HepG2 (cell line): Measurements from ENCODE around the gene RTKN2. TPM values are rescaled to one million over a fixed set of nuclear protein-coding genes. Genes with fewer than 3 reads are reported as not detected.

Source experiments
- CCAR2 ChIP-seq: fragments of 200-400 bp; formaldehyde crosslinking; optimal IDR thresholded peaks from 2 replicates; pipeline ENCODE3; 2018; ENCODE audit warnings: low read depth, mild to moderate bottlenecking, low read length, moderate library complexity
- FOXM1 ChIP-seq: sonication (generic); formaldehyde crosslinking; IDR thresholded peaks from 2 replicates; pipeline ENCODE4 v1.5.0; 2020; ENCODE audit warnings: missing genetic modification reagents
- FOXP4 ChIP-seq: sonication (generic); formaldehyde crosslinking; IDR thresholded peaks from 2 replicates; pipeline ENCODE4 v1.4.0; 2020; ENCODE audit warnings: missing genetic modification reagents
- GABPA ChIP-seq, 2 experiments: IDR thresholded peaks; 2 replicates each; pipeline ENCODE4 v1.6.1; 2011 to 2016; ENCODE audit warnings: low read depth in 2 of 2, low read length in 1 of 2, missing biosample characterization in 1 of 2, missing genetic modification characterization in 1 of 2
- GTF3A ChIP-seq: sonication (generic); formaldehyde crosslinking; conservative IDR thresholded peaks from 2 replicates; pipeline ENCODE4 v1.4.0; 2020; ENCODE audit warnings: mild to moderate bottlenecking, missing genetic modification reagents
- HDAC2 ChIP-seq: sonication (generic); formaldehyde crosslinking; IDR thresholded peaks from 2 replicates; pipeline ENCODE4 v1.4.0; 2020; ENCODE audit warnings: missing genetic modification reagents
- HNRNPL ChIP-seq: fragments of 200-400 bp; formaldehyde crosslinking; IDR thresholded peaks from 2 replicates; pipeline ENCODE4 v1.6.1; 2017; ENCODE audit warnings: mild to moderate bottlenecking, low read depth, low read length
- MBNL3 ChIP-seq: fragments of 250-450 bp; sonication (Bioruptor Pico); conservative IDR thresholded peaks from 2 replicates; pipeline ENCODE4 v1.8.0; 2022; ENCODE audit warnings: mild to moderate bottlenecking, inconsistent platforms
- MIER2 ChIP-seq: IDR thresholded peaks from 2 replicates; pipeline ENCODE4 v1.6.1; 2016; ENCODE audit warnings: missing biosample characterization, missing genetic modification reagents
- NR2F2 ChIP-seq: IDR thresholded peaks from 2 replicates; pipeline ENCODE4 v1.6.1; 2012; ENCODE audit warnings: low read depth, inconsistent platforms, borderline replicate concordance
- RBM22 ChIP-seq: fragments of 200-400 bp; formaldehyde crosslinking; optimal IDR thresholded peaks from 2 replicates; pipeline ENCODE3; 2017; ENCODE audit warnings: mild to moderate bottlenecking, low read length, moderate library complexity
- RELA ChIP-seq: sonication (generic); formaldehyde crosslinking; IDR thresholded peaks from 2 replicates; pipeline ENCODE4 v1.4.0; 2020; ENCODE audit warnings: missing genetic modification reagents
- SRSF1 ChIP-seq: fragments of 200-400 bp; formaldehyde crosslinking; optimal IDR thresholded peaks from 2 replicates; pipeline ENCODE3; 2017; ENCODE audit warnings: mild to moderate bottlenecking, low read depth, low read length, moderate library complexity
- SRSF9 ChIP-seq: fragments of 200-400 bp; formaldehyde crosslinking; IDR thresholded peaks from 2 replicates; pipeline ENCODE4 v1.6.1; 2018; ENCODE audit warnings: borderline replicate concordance, mild to moderate bottlenecking, low read depth, low read length; ENCODE audit not compliant: insufficient read depth, poor library complexity, severe bottlenecking
- ZBTB1 ChIP-seq: sonication (generic); formaldehyde crosslinking; IDR thresholded peaks from 2 replicates; pipeline ENCODE4 v1.4.0; 2020; ENCODE audit warnings: missing genetic modification reagents, borderline replicate concordance
- ZKSCAN8 ChIP-seq: IDR thresholded peaks from 2 replicates; pipeline ENCODE4 v1.6.1; 2016; ENCODE audit warnings: borderline replicate concordance, missing genetic modification reagents, missing compliant biosample characterization
- ZNF331 ChIP-seq: sonication (generic); formaldehyde crosslinking; IDR thresholded peaks from 2 replicates; pipeline ENCODE4 v1.4.0; 2020; ENCODE audit warnings: missing genetic modification reagents
- ZNF343 ChIP-seq: sonication (generic); formaldehyde crosslinking; IDR thresholded peaks from 2 replicates; pipeline ENCODE4 v1.4.0; 2020; ENCODE audit warnings: mild to moderate bottlenecking, missing genetic modification reagents
- ZNF605 ChIP-seq: sonication (generic); formaldehyde crosslinking; IDR thresholded peaks from 2 replicates; pipeline ENCODE4 v1.8.0; 2022; ENCODE audit warnings: mild to moderate bottlenecking, missing genetic modification reagents
- ZNF749 ChIP-seq: sonication (generic); formaldehyde crosslinking; IDR thresholded peaks from 2 replicates; pipeline ENCODE4 v1.8.0; 2022; ENCODE audit warnings: mild to moderate bottlenecking, missing genetic modification reagents, moderate library complexity, borderline replicate concordance
- ZNF780A ChIP-seq: sonication (generic); formaldehyde crosslinking; IDR thresholded peaks from 2 replicates; pipeline ENCODE4 v1.8.0; 2022; ENCODE audit warnings: mild to moderate bottlenecking, missing genetic modification reagents, moderate library complexity
- polyA plus RNA-seq, 8 experiments: library from polyadenylated mRNA; depleted of rRNA in 3 of 8; stranded (reverse) in 7 of 8; unstranded in 1 of 8; fragments of >200 nt; fragmentation: Illumina TruSeq in 4 of 8; extraction: Trizol in 4 of 8; gene quantifications; 2 replicates each; pipeline versions ENCODE4 v1.2.1 to v1.2.3, GENCODE V29; 2011 to 2016; ENCODE audit warnings: low read depth in 4 of 8, missing spikeins in 1 of 8, mixed read lengths in 1 of 8; ENCODE audit not compliant: insufficient read depth in 1 of 8
- total RNA-seq, 5 experiments: library from RNA; depleted of rRNA; stranded (reverse); fragments of >200 nt; fragmentation: Illumina TruSeq; extraction: Trizol; gene quantifications; 2 replicates each; pipeline ENCODE4 v1.2.3, GENCODE V29; 2016; ENCODE audit warnings: low read depth in 1 of 5
- TF ChIP-seq, protein P1 (sequence below): IDR thresholded peaks from 2 replicates; pipeline ENCODE4 v1.6.1; 2016; ENCODE audit warnings: low read depth, borderline replicate concordance
- TF ChIP-seq, protein P2 (sequence below): sonication (generic); formaldehyde crosslinking; IDR thresholded peaks from 2 replicates; pipeline ENCODE4 v1.4.0; 2020; ENCODE audit warnings: missing genetic modification reagents; ENCODE audit errors: not compliant biosample characterization
- TF ChIP-seq, protein P3 (sequence below): sonication (generic); formaldehyde crosslinking; IDR thresholded peaks from 2 replicates; pipeline ENCODE4 v1.4.0; 2020; ENCODE audit warnings: mild to moderate bottlenecking, missing genetic modification reagents, borderline replicate concordance
- TF ChIP-seq, protein P4 (sequence below): sonication (generic); formaldehyde crosslinking; IDR thresholded peaks from 2 replicates; pipeline ENCODE4 v1.4.0; 2020; ENCODE audit warnings: mild to moderate bottlenecking, missing genetic modification reagents

RTKN2 gene
- total and polyA plus RNA-seq, 2 of the 13 experiments (the other 11 are each of a cell fraction or from before 2014, with no cell fraction given) = 2.2 to 7.0 TPM

DNA sequence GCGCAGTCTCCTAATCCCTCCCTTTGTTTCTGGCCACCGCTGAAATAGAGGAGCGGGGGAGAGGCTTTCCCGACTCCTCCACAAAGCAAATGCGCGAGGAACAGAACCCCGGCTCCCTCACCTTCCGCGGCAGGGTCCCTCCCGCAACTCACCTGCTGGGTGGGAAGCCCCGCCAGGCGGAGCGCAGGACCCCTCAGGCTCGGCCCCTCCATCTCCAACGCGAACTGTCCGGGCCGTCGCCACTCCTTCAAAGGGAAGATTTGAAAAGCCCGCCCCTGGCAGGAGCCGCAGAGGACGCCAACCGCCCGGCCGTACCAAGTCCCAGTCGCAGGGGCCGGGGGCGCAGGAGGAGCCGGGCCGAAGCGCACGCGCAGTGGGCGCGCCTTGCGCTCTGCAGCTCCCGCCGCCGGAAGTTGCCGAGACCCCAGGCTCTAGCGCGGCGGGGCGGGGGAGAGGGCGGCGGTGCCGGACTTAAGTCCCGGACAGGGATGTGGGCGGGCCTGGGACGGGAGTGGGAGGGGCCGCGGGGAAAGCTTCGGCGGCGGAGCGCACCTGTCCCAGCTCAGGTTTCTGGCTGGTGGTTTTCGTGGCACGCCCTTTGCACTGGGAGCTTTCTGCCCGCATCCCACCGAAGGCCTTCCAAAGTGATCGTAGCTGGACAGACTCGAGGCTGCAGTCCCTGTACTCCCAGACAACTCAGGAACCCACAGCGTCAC, at the start of gene RTKN2 (continued):
- TF ChIP-seq ZBTB1 (no peak), CCAR2 (no peak), FOXM1 (CRISPR knock-in tag) (no peak), ZKSCAN8 (CRISPR knock-in tag) (no peak), NR2F2 (no peak), RELA (CRISPR knock-in tag) (no peak), GTF3A (CRISPR knock-in tag) (no peak), ZNF331 (CRISPR knock-in tag) (no peak), ZNF605 (CRISPR knock-in tag) (peak; percentile 38), SRSF9 (no peak), HNRNPL (no peak), ZNF343 (CRISPR knock-in tag) (0 out of 2 replicates have a peak, but pooled peaks have one; percentile 59), ZNF780A (CRISPR knock-in tag) (no peak), RBM22 (no peak), ZNF749 (CRISPR knock-in tag) (no peak), HDAC2 (CRISPR knock-in tag) (peak; percentile 38; the same call in 1 of the 2 replicates), MBNL3 (CRISPR knock-in tag) (no peak), FOXP4 (CRISPR knock-in tag) (no peak), SRSF1 (no peak), MIER2 (CRISPR knock-in tag) (no peak), GABPA (IDR thresholded peaks at IDR 0.05; ENCODE audit: low read depth, low read length) (peak; percentile 72), GABPA (CRISPR knock-in tag; IDR thresholded peaks at IDR 0.05; ENCODE audit: low read depth) (peak; percentile 79)
- TF ChIP-seq, protein P1, sequence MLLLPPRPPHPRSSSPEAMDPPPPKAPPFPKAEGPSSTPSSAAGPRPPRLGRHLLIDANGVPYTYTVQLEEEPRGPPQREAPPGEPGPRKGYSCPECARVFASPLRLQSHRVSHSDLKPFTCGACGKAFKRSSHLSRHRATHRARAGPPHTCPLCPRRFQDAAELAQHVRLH (CRISPR knock-in tag) = no peak; the same call in 1 of the 2 replicates
- TF ChIP-seq, protein P2, sequence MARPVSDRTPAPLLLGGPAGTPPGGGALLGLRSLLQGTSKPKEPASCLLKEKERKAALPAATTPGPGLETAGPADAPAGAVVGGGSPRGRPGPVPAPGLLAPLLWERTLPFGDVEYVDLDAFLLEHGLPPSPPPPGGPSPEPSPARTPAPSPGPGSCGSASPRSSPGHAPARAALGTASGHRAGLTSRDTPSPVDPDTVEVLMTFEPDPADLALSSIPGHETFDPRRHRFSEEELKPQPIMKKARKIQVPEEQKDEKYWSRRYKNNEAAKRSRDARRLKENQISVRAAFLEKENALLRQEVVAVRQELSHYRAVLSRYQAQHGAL (CRISPR knock-in tag) = no peak
- TF ChIP-seq, protein P3, sequence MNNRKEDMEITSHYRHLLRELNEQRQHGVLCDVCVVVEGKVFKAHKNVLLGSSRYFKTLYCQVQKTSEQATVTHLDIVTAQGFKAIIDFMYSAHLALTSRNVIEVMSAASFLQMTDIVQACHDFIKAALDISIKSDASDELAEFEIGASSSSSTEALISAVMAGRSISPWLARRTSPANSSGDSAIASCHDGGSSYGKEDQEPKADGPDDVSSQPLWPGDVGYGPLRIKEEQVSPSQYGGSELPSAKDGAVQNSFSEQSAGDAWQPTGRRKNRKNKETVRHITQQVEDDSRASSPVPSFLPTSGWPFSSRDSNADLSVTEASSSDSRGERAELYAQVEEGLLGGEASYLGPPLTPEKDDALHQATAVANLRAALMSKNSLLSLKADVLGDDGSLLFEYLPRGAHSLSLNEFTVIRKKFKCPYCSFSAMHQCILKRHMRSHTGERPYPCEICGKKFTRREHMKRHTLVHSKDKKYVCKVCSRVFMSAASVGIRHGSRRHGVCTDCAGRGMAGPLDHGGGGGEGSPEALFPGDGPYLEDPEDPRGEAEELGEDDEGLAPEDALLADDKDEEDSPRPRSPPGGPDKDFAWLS (CRISPR knock-in tag) = no peak
- TF ChIP-seq, protein P4, sequence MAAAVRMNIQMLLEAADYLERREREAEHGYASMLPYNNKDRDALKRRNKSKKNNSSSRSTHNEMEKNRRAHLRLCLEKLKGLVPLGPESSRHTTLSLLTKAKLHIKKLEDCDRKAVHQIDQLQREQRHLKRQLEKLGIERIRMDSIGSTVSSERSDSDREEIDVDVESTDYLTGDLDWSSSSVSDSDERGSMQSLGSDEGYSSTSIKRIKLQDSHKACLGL (CRISPR knock-in tag) = no peak; the same call in none of the 2 replicates
